Measurements from ENCODE around the gene HK1.

HK1 gene

GRCh38 chr10:69242040-69242851 is 36.0 kb upstream of the HK1 start:
- 0 out of 2 replicates have a peak, but pooled peaks have one; percentile 1 for TF ChIP-seq MAX (IDR thresholded peaks at IDR 0.05; ENCODE audit: low read depth, low read length)
- no peak for TF ChIP-seq POLR2A (IDR thresholded peaks at IDR 0.05; ENCODE audit: extremely low read depth, insufficient read length)
- no peak for TF ChIP-seq CTCF (IDR thresholded peaks at IDR 0.05; ENCODE audit: low read depth, low read length)
- H3K4me3 ChIP-seq (ENCODE audit: low read depth, low read length): no peak overlapping the region
- DNase-seq (ENCODE audit: low read depth): no peak

- peak; percentile 57 for DNase-seq (ENCODE audit: low read depth)
- no peak overlapping the region for H3K4me3 ChIP-seq (ENCODE audit: low read depth, low read length)
- TF ChIP-seq POLR2A (IDR thresholded peaks at IDR 0.05; ENCODE audit: extremely low read depth, insufficient read length): no peak
- TF ChIP-seq MAX (IDR thresholded peaks at IDR 0.05; ENCODE audit: low read depth, low read length): 0 out of 2 replicates have a peak, but pooled peaks have one; percentile 7
Observed at GRCh38 chr10:69242852-69243212, 35.5 kb upstream of the HK1 start.

GRCh38 chr10:69243817-69244216 is 34.5 kb upstream of the HK1 start:
- TF ChIP-seq MAX (IDR thresholded peaks at IDR 0.05; ENCODE audit: low read depth, low read length) (no peak), CTCF (IDR thresholded peaks at IDR 0.05; ENCODE audit: low read depth, low read length) (no peak), POLR2A (IDR thresholded peaks at IDR 0.05; ENCODE audit: extremely low read depth, insufficient read length) (no peak), MYC (IDR thresholded peaks at IDR 0.05; ENCODE audit: low read depth, low read length) (no peak)
- no peak for DNase-seq (ENCODE audit: low read depth)
- no peak overlapping the region for H3K4me3 ChIP-seq (ENCODE audit: low read depth, low read length)

DNA sequence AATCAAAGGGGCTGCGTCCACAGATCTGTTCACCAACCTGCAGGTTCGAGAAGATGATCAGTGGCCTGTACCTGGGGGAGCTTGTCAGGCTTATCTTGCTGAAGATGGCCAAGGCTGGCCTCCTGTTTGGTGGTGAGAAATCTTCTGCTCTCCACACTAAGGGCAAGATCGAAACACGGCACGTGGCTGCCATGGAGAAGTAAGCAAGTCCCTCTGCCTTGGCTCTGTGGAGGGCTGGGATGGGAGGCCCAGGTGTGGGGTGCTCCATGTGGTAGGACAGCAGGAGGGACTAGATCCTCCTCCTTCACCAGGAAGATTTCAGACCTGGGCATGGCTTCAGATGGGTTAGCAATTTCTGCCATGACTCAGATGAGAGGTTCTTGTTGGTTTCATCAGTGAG is 32.3 kb upstream of the HK1 start:
- TF ChIP-seq MYC (IDR thresholded peaks at IDR 0.05; ENCODE audit: low read depth, low read length) (no peak), POLR2A (IDR thresholded peaks at IDR 0.05; ENCODE audit: extremely low read depth, insufficient read length) (no peak), CTCF (IDR thresholded peaks at IDR 0.05; ENCODE audit: low read depth, low read length) (no peak)
- no peak overlapping the region for H3K4me3 ChIP-seq (ENCODE audit: low read depth, low read length)
- DNase-seq (ENCODE audit: low read depth): no peak

DNA sequence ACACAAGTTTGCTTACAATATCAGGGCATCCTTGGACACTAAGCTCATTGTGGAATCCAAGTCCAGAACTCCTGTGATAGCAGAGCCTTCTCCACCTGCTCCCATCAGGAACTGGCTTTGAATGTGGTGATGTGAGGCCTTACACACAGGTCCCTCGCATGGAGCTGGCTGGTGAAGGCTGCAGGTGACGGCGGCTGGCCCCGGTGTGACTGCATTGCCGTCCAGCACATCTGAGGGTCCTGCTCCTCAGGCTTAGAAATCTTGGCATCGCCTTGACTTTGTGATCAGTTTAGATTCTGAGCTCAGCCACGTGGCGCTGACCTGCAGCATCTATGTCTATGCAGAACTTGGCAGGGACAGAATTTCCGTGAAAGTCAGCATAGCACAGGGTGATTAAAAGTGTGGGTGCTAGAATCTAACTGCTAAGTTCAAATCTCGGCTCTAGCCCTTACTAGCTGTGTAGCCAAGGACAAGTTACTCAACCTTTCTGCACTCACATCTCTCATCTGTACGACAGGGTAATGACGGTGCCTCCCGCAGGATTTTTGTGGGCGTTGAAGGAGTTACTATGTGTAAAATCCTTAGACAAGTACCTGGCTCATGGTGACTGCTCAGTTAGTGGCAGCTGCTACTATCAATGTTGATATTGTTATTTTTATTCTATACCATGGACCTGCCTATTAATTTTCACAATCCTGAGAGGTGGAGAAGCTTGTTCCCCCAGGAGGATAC is 31.5 kb upstream of the HK1 start:
- DNase-seq (ENCODE audit: low read depth): no peak
- no peak for TF ChIP-seq MAX (IDR thresholded peaks at IDR 0.05; ENCODE audit: low read depth, low read length)
- TF ChIP-seq CTCF (IDR thresholded peaks at IDR 0.05; ENCODE audit: low read depth, low read length): no peak
- no peak for TF ChIP-seq POLR2A (IDR thresholded peaks at IDR 0.05; ENCODE audit: extremely low read depth, insufficient read length)
- TF ChIP-seq MYC (IDR thresholded peaks at IDR 0.05; ENCODE audit: low read depth, low read length): no peak
- no peak overlapping the region for H3K4me3 ChIP-seq (ENCODE audit: low read depth, low read length)

GRCh38 chr10:69247313-69247710 is 31.0 kb upstream of the HK1 start:
- DNase-seq (ENCODE audit: low read depth): no peak
- TF ChIP-seq MAX (IDR thresholded peaks at IDR 0.05; ENCODE audit: low read depth, low read length) (no peak), POLR2A (IDR thresholded peaks at IDR 0.05; ENCODE audit: extremely low read depth, insufficient read length) (no peak), CTCF (IDR thresholded peaks at IDR 0.05; ENCODE audit: low read depth, low read length) (no peak), MYC (IDR thresholded peaks at IDR 0.05; ENCODE audit: low read depth, low read length) (no peak)
- H3K4me3 ChIP-seq (ENCODE audit: low read depth, low read length): no peak overlapping the region

Measured in NB4 (cell line).